Measurements from ENCODE around the gene HTR3D. TPM values are rescaled to one million over a fixed set of nuclear protein-coding genes. Genes with fewer than 3 reads are reported as not detected.
A peak's percentile ranks its signal among the peaks of the same experiment; 100 is the strongest.
"Not testable (repeated sequence)": the region's sequence is repeated elsewhere in the genome, so short reads cannot be mapped to it uniquely, and the experiment has no call there.

The HTR3D gene
- total RNA-seq, 1 experiment from 2014 or later = not detected

DNA sequence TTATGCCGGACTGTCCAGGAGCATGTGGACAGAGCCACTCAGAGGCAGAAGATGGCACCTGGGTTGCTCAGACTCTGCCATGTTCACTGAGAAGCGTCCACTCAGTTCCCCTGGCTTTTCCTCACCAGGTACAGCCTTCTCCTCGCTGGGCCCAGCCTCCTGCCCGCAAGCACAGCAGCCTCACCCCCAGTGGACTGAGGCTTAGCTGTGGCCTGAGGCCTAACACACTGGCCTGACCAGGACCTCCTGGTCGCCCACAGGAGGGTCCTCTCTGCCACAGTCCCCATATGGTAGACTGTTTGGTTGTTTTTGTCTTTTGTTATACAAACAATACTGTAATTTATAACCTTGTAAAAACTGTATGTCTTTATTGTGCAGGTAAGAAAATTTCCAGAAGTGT is 36.8 kb downstream of the HTR3D start:
- no peak for DNase-seq (ENCODE audit: low read depth)

DNA sequence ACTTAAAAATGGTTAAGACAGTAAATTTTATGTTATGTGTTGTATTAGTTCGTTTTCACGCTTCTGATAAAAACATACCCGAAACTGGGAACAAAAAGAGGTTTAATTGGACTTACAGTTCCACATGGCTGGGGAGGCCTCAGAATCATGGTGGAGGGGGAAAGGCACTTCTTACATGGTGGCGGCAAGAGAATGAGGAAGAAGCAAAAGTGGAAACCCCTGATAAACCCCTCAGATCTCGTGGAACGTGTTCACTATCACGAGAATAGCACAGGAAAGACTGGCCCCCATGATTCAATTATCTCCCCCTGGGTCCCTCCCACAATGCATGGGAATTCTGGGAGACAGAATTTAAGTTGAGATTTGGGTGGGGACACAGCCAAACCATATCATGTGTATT is 39.6 kb downstream of the HTR3D start:
- DNase-seq (ENCODE audit: low read depth) = not testable (repeated sequence)

DNA sequence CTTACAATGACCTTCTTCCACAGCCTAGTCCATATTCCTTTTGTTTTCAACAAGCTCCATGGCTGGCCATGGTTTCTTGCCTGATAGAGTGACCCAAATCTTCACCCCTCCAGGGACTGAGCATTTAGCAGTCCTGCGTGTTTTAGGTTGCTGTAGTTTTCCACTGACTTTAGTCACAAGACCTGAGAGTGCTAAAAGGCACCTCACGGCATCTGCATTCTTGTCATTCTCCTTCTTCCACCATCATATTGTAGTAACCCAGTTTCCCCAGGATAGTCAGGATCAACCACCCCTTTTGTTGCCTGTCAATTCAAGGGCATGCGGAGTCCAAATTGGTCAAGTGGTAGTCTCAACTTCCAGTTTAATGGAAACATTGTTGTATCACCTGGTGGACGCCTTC is 42.1 kb downstream of the HTR3D start:
- no peak for DNase-seq (ENCODE audit: low read depth)

DNA sequence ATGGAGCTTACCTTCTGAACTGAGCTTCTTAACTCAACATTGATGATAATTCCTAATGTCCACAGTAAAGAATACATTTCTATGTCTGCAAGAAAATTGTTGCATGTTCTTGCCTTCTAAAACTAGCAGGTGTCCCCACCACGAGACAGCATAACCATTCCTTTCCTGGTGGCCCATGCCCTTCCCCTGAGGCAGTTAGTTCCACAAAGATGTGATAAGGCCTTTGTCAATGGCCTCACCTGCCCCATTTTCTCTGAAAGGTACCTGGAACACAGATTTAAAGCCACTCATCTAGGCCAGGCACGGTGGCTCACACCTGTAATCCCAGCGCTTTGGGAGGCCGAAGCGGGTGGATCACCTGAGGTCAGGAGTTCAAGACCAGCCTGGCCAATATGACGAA is 44.4 kb downstream of the HTR3D start:
- no peak for DNase-seq (ENCODE audit: low read depth)

DNA sequence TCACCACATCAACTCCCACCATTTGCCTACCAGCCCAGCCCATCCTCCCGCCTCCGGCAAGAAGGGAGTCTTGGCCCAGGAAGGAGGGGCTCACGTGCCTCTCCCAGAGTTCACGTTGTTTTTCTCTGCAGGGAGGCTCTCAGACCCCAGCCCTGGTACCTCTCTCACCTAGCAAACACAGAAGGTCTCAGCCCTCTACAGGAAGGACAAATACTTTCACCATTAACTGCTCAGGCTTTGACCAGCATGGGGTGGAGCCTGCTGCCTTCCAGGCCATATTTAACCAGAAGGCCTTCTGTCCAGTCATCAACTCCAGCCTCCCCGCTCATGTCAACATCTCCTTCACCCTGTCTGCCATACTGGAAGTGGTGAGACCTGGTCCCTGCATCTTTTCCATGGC is 46.3 kb downstream of the HTR3D start:
- no peak for DNase-seq (ENCODE audit: low read depth)

DNA sequence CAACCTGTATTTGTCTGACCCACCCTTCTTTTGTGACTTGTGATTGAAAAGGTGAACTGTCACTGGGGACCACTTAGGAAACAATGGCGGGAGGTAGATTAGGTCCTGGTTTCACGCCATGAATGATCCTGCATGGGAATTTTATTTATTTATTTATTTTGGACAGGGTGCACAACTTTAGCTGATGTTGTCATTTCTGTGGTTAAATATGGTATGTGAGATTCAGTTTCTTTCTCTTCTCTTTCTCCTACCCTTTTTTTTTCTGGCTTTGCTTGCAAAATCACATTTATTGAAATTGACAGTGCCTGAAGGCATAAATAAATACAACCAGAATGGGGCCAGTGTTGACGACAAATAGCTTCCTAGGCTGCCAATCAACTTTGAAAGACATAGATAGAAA is 47.3 kb downstream of the HTR3D start:
- DNase-seq (ENCODE audit: low read depth) = no peak

DNA sequence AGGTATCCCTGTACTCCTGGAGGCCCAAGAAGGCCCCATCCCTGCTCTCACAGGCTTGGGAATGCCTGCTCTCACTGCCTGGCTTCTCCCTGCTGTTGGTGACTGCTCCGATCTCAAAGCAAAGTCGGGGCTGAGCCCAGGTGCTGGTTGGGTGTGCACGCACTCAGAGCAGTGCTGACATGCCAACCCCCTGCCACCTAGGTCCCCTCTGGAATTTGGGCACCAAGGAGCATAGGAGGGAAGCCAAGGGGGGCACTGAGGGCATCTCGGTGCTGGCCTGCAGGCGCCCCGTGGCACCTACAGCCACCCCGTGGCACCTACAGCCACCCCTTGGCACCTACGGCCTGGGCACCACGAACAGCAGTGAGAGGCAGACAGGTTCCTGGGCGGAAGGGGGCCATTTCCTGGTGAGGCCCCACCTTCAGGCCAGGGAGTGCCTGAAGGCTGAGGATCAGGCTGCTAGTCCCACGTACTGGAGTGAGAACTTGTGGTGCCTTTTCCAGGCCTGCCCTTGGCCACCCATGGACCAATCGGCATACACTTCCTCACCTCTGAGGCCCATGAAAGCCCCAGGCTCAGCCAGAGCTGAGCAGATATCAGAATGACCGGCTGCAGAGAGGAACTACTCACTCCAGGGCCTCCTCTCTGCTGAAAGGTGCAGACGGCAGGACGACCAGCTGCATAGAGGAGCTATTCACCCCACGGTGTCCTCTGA is 49.7 kb downstream of the HTR3D start:
- no peak for DNase-seq (ENCODE audit: low read depth)

DNA sequence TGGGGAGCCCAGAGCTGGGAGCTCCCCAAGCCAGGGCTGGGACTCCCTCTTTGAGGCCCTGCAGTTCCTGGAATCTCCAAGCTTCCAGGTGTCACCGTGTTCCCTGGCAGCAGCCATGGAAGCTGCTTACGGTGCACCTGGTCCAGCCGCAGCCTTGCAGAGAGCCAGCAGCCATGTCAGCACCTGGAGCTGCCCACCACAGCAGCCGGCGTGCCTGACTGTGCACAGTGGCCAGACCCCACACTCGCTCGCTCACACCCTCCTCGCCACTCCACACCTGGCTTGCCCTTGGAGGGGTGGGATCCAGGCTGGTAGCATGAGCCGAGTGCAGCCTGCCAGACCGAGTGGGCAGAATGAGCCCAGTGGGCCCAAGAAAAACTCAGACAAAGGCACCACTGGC is 50.5 kb downstream of the HTR3D start:
- no peak for DNase-seq (ENCODE audit: low read depth)

DNA sequence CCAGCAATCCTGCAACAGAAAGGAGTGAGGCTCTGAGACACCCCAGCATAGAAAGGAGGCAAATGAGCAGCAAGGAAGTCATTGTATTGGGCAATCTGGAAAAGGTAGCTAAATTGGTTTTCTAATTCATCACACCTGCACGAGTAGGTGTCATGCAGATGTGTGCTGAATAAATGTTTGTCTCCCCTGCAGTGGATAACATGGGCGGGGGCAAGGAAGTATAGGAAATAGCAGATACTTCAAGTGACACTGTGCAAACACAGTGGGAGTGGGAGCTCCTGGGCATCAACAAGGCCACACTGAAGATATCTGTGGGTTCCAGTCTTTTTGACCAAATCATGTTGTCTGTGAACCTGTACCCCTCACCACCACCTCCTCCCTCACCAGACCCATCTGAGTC is 50.9 kb downstream of the HTR3D start:
- DNase-seq (ENCODE audit: low read depth) = no peak

DNA sequence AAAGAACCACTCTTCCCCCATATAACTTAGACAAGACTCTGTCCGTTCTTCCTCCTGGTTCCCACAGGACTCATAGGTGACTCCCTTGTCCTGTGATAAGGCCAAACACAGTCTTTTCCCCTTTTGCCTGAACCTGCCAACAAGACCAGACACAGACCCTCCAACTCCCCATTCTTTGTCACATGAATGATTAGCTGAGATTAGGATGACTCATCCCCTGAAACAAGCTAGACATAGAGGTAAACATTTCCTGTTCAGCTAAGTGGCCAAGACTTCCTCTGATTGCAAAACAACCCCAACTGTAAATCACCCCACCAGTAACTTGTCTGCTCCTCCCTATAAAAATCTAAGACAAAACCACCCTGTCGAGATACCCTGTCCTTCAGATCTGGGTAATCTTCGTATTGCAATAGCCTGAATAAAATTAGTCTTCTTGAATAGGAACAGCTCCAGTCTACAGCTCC is 53.9 kb downstream of the HTR3D start:
- DNase-seq (ENCODE audit: low read depth) = peak; percentile 15

Other genes with a start within 250 kb of the HTR3D start
- gene MAP6D1, start 206.2 kb upstream of the HTR3D start, total RNA-seq (2014; rRNA removed; shearing (Covaris generic)) = 1.7 and 6.8 TPM in 2 replicates
- 73.9 and 88.0 TPM in 2 replicates for gene PARL, start 146.9 kb upstream of the HTR3D start, total RNA-seq (2014; rRNA removed; shearing (Covaris generic))
- 10.0 and 28.5 TPM in 2 replicates for gene ABCC5, start 13.9 kb upstream of the HTR3D start, total RNA-seq (2014; rRNA removed; shearing (Covaris generic))
- not detected in 2 replicates for gene HTR3C, start 21.3 kb downstream of the HTR3D start, total RNA-seq (2014; rRNA removed; shearing (Covaris generic))
- not detected in 2 replicates for gene HTR3E, start 65.3 kb downstream of the HTR3D start, total RNA-seq (2014; rRNA removed; shearing (Covaris generic))
- 53.5 and 57.9 TPM in 2 replicates for gene EIF2B5, start 103.6 kb downstream of the HTR3D start, total RNA-seq (2014; rRNA removed; shearing (Covaris generic))
- 28.1 and 28.3 TPM in 2 replicates for gene DVL3, start 123.6 kb downstream of the HTR3D start, total RNA-seq (2014; rRNA removed; shearing (Covaris generic))
- 397 and 510 TPM in 2 replicates for gene AP2M1, start 143.1 kb downstream of the HTR3D start, total RNA-seq (2014; rRNA removed; shearing (Covaris generic))
- gene ABCF3, start 154.5 kb downstream of the HTR3D start, total RNA-seq (2014; rRNA removed; shearing (Covaris generic)) = 26.9 and 28.1 TPM in 2 replicates
- not detected in 2 replicates for gene VWA5B2, start 197.8 kb downstream of the HTR3D start, total RNA-seq (2014; rRNA removed; shearing (Covaris generic))
- 50.8 and 60.0 TPM in 2 replicates for gene ALG3, start 217.2 kb downstream of the HTR3D start, total RNA-seq (2014; rRNA removed; shearing (Covaris generic))
- gene EEF1AKMT4, start 217.9 kb downstream of the HTR3D start, total RNA-seq (2014; rRNA removed; shearing (Covaris generic)) = 15.7 and 21.5 TPM in 2 replicates
- 0.11 and 0.95 TPM in 2 replicates for gene CAMK2N2, start 229.8 kb downstream of the HTR3D start, total RNA-seq (2014; rRNA removed; shearing (Covaris generic))
- not detected in 2 replicates for gene ECE2, start 244.3 kb downstream of the HTR3D start, total RNA-seq (2014; rRNA removed; shearing (Covaris generic))

Data from Daoy (cell line).